HG03520 (cell line): Measurements from ENCODE around the gene CCDC159.
"Not testable (repeated sequence)": the region's sequence is repeated elsewhere in the genome, so short reads cannot be mapped to it uniquely, and the experiment has no call there.

Experiments
- ATAC-seq: cut with Tn5 transposase; IDR thresholded peaks from one replicate; pipeline ENCODE4 v1.9.1; 2021; ENCODE audit warnings: mild to moderate bottlenecking, moderate library complexity; ENCODE audit not compliant: unreplicated experiment

CCDC159 gene

GRCh38 chr19:11346104-11346940 lies at the start of gene CCDC159, which contains the start of gene TMEM205:
CCDC159 (plus strand) TSS chr19:11346519; CDS start chr19:11346607, 88 bp downstream.
TMEM205 (minus strand) TSS chr19:11346268; CDS start chr19:11345619, 649 bp downstream.
- peak; percentile 86 for ATAC-seq

GRCh38 chr19:11299946-11300810 lies 46.1 kb upstream of the CCDC159 start:
- no peak for ATAC-seq

GRCh38 chr19:11300811-11301120 lies 45.6 kb upstream of the CCDC159 start:
- no peak for ATAC-seq

- no peak for ATAC-seq
These were observed 41.4 kb upstream of the CCDC159 start for GRCh38 chr19:11304936-11305335.

GRCh38 chr19:11306337-11306736 lies 40.0 kb upstream of the CCDC159 start:
- ATAC-seq, result no peak

GRCh38 chr19:11320278-11320995 lies 25.9 kb upstream of the CCDC159 start:
- not testable (repeated sequence) for ATAC-seq

- no peak for ATAC-seq
These were observed 24.9 kb upstream of the CCDC159 start for GRCh38 chr19:11321191-11322126.

- no peak for ATAC-seq
These were observed 23.9 kb upstream of the CCDC159 start for GRCh38 chr19:11322269-11323024.

GRCh38 chr19:11323601-11324078 lies 22.7 kb upstream of the CCDC159 start:
- no peak for ATAC-seq

GRCh38 chr19:11324079-11324661 lies 22.1 kb upstream of the CCDC159 start:
- ATAC-seq, result no peak

- no peak for ATAC-seq
These were observed 21.4 kb upstream of the CCDC159 start for GRCh38 chr19:11324748-11325389.

- no peak for ATAC-seq
These were observed 20.8 kb upstream of the CCDC159 start for GRCh38 chr19:11325544-11325943.

GRCh38 chr19:11330127-11330526 lies 16.2 kb upstream of the CCDC159 start:
- ATAC-seq, result no peak

- ATAC-seq, result no peak
These were observed 14.8 kb upstream of the CCDC159 start for GRCh38 chr19:11331502-11331901.

- ATAC-seq, result no peak
These were observed 13.5 kb upstream of the CCDC159 start for GRCh38 chr19:11332822-11333221.

GRCh38 chr19:11333838-11334237 lies 12.5 kb upstream of the CCDC159 start:
- ATAC-seq, result not testable (repeated sequence)

- no peak for ATAC-seq
These were observed 10.7 kb upstream of the CCDC159 start for GRCh38 chr19:11335449-11336146.

GRCh38 chr19:11337080-11337479 lies 9.2 kb upstream of the CCDC159 start:
- ATAC-seq, result no peak
